ENCODE measurements around the gene AKT2. TPM values are rescaled to one million over a fixed set of nuclear protein-coding genes. Genes with fewer than 3 reads are reported as not detected.

Gene AKT2
- total RNA-seq, 1 experiment from 2014 or later: 84.5 TPM

- DNase-seq (ENCODE audit: low read depth): peak; percentile 93
These were observed 94.0 kb downstream of the AKT2 start, which contains the start of gene MAP3K10 for GRCh38 chr19:40190891-40191835. Gene MAP3K10 (plus strand): TSS chr19:40191426. CDS start chr19:40192032, 606 bp downstream.

GRCh38 chr19:40184273-40184672, 100.9 kb downstream of the AKT2 start:
- DNase-seq (ENCODE audit: low read depth): no peak

Other genes with a start within 250 kb of the AKT2 start
- 4.9 and 20.8 TPM in 2 replicates for gene ZNF780B, start 229.1 kb downstream of the AKT2 start, total RNA-seq (2014; rRNA removed; shearing (Covaris generic))
- 16.1 and 18.5 TPM in 2 replicates for gene ZNF780A, start 194.4 kb downstream of the AKT2 start, total RNA-seq (2014; rRNA removed; shearing (Covaris generic))
- gene MAP3K10, start 93.9 kb downstream of the AKT2 start, total RNA-seq (2014; rRNA removed; shearing (Covaris generic)): 10.0 and 10.9 TPM in 2 replicates
- not detected in 2 replicates for gene TTC9B, start 67.0 kb downstream of the AKT2 start, total RNA-seq (2014; rRNA removed; shearing (Covaris generic))
- 0.39 TPM in 1 of 2 replicates, not detected in the other for gene CCNP, start 58.7 kb downstream of the AKT2 start, total RNA-seq (2014; rRNA removed; shearing (Covaris generic))
- 5.7 and 22.4 TPM in 2 replicates for gene C19orf47, start 63.1 kb upstream of the AKT2 start, total RNA-seq (2014; rRNA removed; shearing (Covaris generic))
- 118 and 121 TPM in 2 replicates for gene PLD3, start 63.4 kb upstream of the AKT2 start, total RNA-seq (2014; rRNA removed; shearing (Covaris generic))
- gene HIPK4, start 104.8 kb upstream of the AKT2 start, total RNA-seq (2014; rRNA removed; shearing (Covaris generic)): under 0.01 TPM in 1 of 2 replicates, not detected in the other
- 0.71 and 1.6 TPM in 2 replicates for gene PRX, start 128.0 kb upstream of the AKT2 start, total RNA-seq (2014; rRNA removed; shearing (Covaris generic))
- 21.1 and 29.2 TPM in 2 replicates for gene SERTAD1, start 140.6 kb upstream of the AKT2 start, total RNA-seq (2014; rRNA removed; shearing (Covaris generic))
- 13.8 and 16.8 TPM in 2 replicates for gene SERTAD3, start 159.0 kb upstream of the AKT2 start, total RNA-seq (2014; rRNA removed; shearing (Covaris generic))
- gene BLVRB, start 180.4 kb upstream of the AKT2 start, total RNA-seq (2014; rRNA removed; shearing (Covaris generic)): 49.4 and 52.4 TPM in 2 replicates
- 0.15 and 1.5 TPM in 2 replicates for gene SPTBN4, start 181.7 kb upstream of the AKT2 start, total RNA-seq (2014; rRNA removed; shearing (Covaris generic))

All from Daoy (cell line).